Suppressor macrophage (primary cell): ENCODE results near the gene OR7G2.
"Not testable (repeated sequence)": the region's sequence is repeated elsewhere in the genome, so short reads cannot be mapped to it uniquely, and the experiment has no call there.

Experiments used
- DNase-seq, 4 experiments: peaks; one replicate each; pipeline ENCODE4 v3.0.0-alpha.2; 2020 to 2022

Gene OR7G2

DNA sequence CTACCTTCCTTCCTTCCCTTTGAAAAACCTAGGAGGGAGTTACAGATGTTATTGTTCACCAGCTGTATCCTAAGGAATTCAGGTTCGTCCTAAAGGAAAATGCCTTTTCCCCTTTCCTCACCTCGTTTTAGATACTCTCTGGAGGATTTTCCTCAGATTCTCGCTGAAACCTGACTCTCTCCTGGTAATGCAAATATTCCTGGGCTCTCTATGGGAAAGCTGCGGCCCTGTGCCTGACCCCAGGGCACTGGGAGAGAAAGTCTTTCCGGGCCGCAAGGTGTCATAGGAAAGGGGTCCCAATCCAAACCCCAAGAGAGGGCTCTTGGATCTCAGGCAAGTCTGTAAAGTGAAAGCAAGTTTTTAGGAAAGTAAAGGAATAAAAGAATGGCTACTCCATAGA lies 33.5 kb downstream of the OR7G2 start:
- DNase-seq = no peak

GRCh38 chr19:9071720-9072119 lies 35.6 kb downstream of the OR7G2 start:
- not testable (repeated sequence) for DNase-seq

DNA sequence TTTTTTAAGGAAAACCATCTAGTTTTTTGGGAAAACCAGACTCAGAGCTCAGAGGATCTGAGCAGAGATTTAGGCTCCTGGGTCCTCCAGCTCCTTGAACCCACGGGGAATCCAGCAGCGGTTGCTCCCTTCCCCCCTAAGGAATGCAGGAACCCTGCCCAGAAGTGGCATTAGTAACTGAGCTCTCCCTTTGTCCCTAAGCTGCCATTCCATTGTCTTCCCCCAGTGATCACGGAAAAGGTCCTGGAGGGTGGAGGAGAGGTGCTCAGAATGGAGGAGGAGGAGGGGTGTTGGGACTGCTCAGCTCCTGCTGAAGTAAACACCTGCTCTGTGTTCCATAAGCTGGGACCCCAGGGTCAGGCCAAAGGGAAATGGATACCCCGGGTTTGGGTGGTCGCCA lies 37.2 kb downstream of the OR7G2 start:
- DNase-seq = no peak

GRCh38 chr19:9065457-9066014 lies 41.7 kb downstream of the OR7G2 start:
- DNase-seq = no peak

DNA sequence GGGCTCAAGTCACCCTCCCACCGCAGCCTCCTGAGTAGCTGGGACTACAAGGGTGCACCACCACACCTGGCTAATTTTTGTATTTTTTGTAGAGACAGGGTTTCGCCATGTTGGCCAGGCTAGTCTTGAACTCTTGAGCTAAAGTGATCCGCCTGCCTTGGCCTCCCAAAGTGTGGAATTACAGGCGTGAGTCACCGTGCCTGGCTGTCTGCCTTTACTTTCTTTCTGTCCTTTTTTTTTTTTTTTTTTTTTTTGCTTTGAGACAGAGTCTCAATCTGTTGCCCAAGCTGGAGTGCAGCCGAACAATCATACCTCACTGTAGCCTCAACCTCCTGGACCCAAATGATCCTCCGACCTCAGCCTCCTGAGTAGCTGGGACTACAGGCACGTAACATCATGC lies 45.4 kb downstream of the OR7G2 start:
- no peak for DNase-seq

- no peak for DNase-seq
These were observed 46.5 kb downstream of the OR7G2 start for GRCh38 chr19:9060564-9061340.

GRCh38 chr19:9058905-9059667 lies 48.2 kb downstream of the OR7G2 start:
- DNase-seq = peak in 2 of 4 experiments; percentile 1 to 19

DNA sequence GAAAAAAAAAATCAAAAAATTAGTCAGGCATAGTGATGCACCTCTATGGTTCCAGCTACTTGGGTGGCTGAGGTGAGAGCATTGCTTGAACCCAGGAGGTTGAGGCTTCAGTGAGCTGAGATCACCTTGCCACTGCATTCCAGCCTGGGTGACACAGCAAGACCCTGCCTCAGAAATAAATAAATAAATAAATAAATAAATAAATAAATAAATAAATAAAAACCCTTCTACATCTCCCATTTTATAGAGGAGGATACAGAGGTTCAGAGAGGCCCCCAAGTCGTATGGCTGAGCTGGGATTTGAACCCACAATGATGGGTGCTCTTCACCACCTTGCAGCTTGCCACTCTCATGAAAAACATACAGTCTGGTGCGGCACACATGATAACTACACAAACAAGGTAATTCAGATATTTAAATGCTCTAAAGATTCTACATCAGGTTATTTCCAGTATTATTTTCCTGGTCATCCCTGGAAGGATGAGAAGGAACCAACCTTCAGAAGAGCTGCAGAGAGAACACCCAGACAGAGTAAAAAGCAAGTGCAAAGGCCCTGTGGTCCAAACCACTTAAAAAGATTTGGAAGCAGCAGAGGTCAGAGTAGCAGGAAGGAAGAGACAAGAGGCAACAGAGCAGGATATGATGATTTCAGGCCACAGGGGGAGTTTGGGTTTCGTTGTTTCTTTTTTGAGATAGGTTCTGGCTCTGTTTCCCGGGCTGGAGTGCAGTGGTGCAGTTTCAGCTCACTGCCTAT lies 49.6 kb downstream of the OR7G2 start:
- no peak for DNase-seq

DNA sequence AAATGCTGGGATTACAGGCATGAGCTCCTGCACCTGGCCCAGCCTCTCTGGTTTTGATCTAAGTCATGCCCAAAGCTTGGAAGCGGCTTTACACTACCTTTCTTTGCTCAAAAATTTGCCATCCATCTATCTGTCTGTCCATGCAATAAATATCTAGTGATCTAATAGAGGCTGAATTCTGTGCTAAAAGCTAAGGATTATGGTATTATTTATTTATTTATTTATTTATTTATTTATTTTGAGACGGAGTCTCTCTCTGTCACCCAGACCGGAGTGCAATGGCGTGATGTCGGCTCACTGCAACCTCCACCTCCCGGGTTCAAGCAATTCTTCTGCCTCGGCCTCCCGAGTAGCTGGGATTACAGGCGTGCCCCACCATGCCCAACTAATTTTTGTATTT lies 51.1 kb downstream of the OR7G2 start:
- DNase-seq = not testable (repeated sequence)

DNA sequence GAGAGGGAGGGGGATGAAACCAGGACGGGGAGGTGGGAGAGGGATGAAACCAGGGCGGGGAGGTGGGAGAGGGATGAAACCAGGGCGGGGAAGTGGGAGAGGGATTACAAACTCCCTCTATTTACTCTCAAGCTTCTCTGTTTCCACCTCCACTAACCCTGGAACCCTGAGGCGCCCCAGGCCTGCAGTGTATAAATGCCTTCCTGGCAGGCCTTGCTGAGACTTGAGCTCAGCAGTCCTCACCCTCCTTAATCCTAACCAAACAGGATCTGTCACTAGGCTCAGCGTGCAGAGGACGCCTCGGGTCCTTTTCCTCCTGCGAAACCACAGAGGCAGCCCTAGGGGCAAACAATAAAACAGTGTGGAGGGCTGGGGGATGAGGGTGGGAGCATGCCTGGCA lies 52.5 kb downstream of the OR7G2 start:
- no peak for DNase-seq

- no peak for DNase-seq
These were observed 53.1 kb downstream of the OR7G2 start for GRCh38 chr19:9054207-9054606.

GRCh38 chr19:9053674-9054073 lies 53.6 kb downstream of the OR7G2 start:
- DNase-seq = not testable (repeated sequence)

GRCh38 chr19:9052894-9053293 lies 54.4 kb downstream of the OR7G2 start:
- DNase-seq = no peak
